IPS-18a (cell line): ENCODE data around the gene KRTAP13-3.

Experiments used
- H3K27ac ChIP-seq: one replicate; pipeline ENCODE4 v1.5.1; 2013; ENCODE audit warnings: low read length
- H3K27me3 ChIP-seq: one replicate; pipeline ENCODE4 v1.6.1; 2013; ENCODE audit warnings: mild to moderate bottlenecking, low read length; ENCODE audit not compliant: control insufficient read depth, insufficient read depth
- H3K36me3 ChIP-seq: one replicate; pipeline ENCODE4 v1.6.1; 2013; ENCODE audit warnings: low read depth, low read length; ENCODE audit not compliant: control insufficient read depth
- H3K4me1 ChIP-seq: one replicate; pipeline ENCODE4 v1.6.1; 2013; ENCODE audit warnings: low read depth, low read length; ENCODE audit not compliant: control insufficient read depth
- H3K4me3 ChIP-seq: one replicate; pipeline ENCODE4 v1.5.1; 2013; ENCODE audit warnings: low read length
- H3K9ac ChIP-seq: one replicate; pipeline ENCODE4 v1.6.1; 2013; ENCODE audit warnings: mild to moderate bottlenecking, low read length, moderate library complexity
- H3K9me3 ChIP-seq: one replicate; pipeline ENCODE4 v1.6.1; 2013; ENCODE audit warnings: low read depth, low read length; ENCODE audit not compliant: control insufficient read depth

The KRTAP13-3 gene

GRCh38 chr21:30425826-30426225, at the start of gene KRTAP13-3:
Gene KRTAP13-3, minus strand, starts transcription at chr21:30425926. Its CDS starts 14 bp downstream, at chr21:30425912.
- Histone ChIP-seq H3K36me3 (no peaks in the 10 kb centered on the region), H3K9me3 (no peaks in the 10 kb centered on the region), H3K27ac (no peak within 1 kb of the TSS), H3K4me3 (no peak within 1 kb of the TSS), H3K4me1 (peaks cover 11% of the 10 kb centered on the region), H3K27me3 (no peaks in the 10 kb centered on the region), H3K9ac (no peak within 1 kb of the TSS)

- H3K4me1 ChIP-seq = no peaks in the 10 kb centered on the region
- no peaks in the 10 kb centered on the region for H3K36me3 ChIP-seq
- no peak overlapping the region for H3K27ac ChIP-seq
- H3K4me3 ChIP-seq = no peak overlapping the region
- H3K9me3 ChIP-seq = no peaks in the 10 kb centered on the region
- no peaks in the 10 kb centered on the region for H3K27me3 ChIP-seq
- H3K9ac ChIP-seq = no peak overlapping the region
These were observed 43.4 kb upstream of the KRTAP13-3 start for GRCh38 chr21:30468900-30469714.

- H3K27me3 ChIP-seq = no peaks in the 10 kb centered on the region
- H3K27ac ChIP-seq = no peak overlapping the region
- no peaks in the 10 kb centered on the region for H3K36me3 ChIP-seq
- H3K9me3 ChIP-seq = no peaks in the 10 kb centered on the region
- H3K4me3 ChIP-seq = no peak overlapping the region
- no peaks in the 10 kb centered on the region for H3K4me1 ChIP-seq
- H3K9ac ChIP-seq = no peak overlapping the region
These were observed 38.0 kb upstream of the KRTAP13-3 start for GRCh38 chr21:30463713-30464112.

GRCh38 chr21:30448514-30448913, 22.8 kb upstream of the KRTAP13-3 start:
- H3K27me3 ChIP-seq = no peaks in the 10 kb centered on the region
- no peaks in the 10 kb centered on the region for H3K9me3 ChIP-seq
- no peak overlapping the region for H3K9ac ChIP-seq
- H3K27ac ChIP-seq = no peak overlapping the region
- H3K4me3 ChIP-seq = no peak overlapping the region
- peaks cover 4% of the 10 kb centered on the region for H3K4me1 ChIP-seq
- H3K36me3 ChIP-seq = no peaks in the 10 kb centered on the region

GRCh38 chr21:30447056-30447455, 21.3 kb upstream of the KRTAP13-3 start:
- Histone ChIP-seq H3K27me3 (no peaks in the 10 kb centered on the region), H3K9ac (no peak overlapping the region), H3K4me3 (no peak overlapping the region), H3K36me3 (no peaks in the 10 kb centered on the region), H3K4me1 (peaks cover 12% of the 10 kb centered on the region), H3K9me3 (no peaks in the 10 kb centered on the region), H3K27ac (no peak overlapping the region)

- H3K27me3 ChIP-seq = no peaks in the 10 kb centered on the region
These were observed 18.5 kb upstream of the KRTAP13-3 start for GRCh38 chr21:30444204-30444603.

GRCh38 chr21:30443226-30443625, 17.5 kb upstream of the KRTAP13-3 start:
- H3K4me1 ChIP-seq = peaks cover 12% of the 10 kb centered on the region
- no peaks in the 10 kb centered on the region for H3K9me3 ChIP-seq
- H3K27ac ChIP-seq = no peak overlapping the region
- no peaks in the 10 kb centered on the region for H3K36me3 ChIP-seq
- no peak overlapping the region for H3K4me3 ChIP-seq
- H3K27me3 ChIP-seq = no peaks in the 10 kb centered on the region
- H3K9ac ChIP-seq = no peak overlapping the region

More at GRCh38 chr21:30444204-30444603, 18.5 kb upstream of the KRTAP13-3 start:
- Histone ChIP-seq H3K9me3 (no peaks in the 10 kb centered on the region), H3K36me3 (no peaks in the 10 kb centered on the region), H3K9ac (no peak overlapping the region), H3K4me1 (peaks cover 12% of the 10 kb centered on the region), H3K27ac (no peak overlapping the region), H3K4me3 (no peak overlapping the region)

GRCh38 chr21:30439975-30440374, 14.2 kb upstream of the KRTAP13-3 start, which contains the start of gene KRTAP15-1:
Gene KRTAP15-1, plus strand, starts transcription at chr21:30440275. Its CDS starts 53 bp downstream, at chr21:30440328.
- no peaks in the 10 kb centered on the region for H3K36me3 ChIP-seq
- no peaks in the 10 kb centered on the region for H3K9me3 ChIP-seq
- no peak within 1 kb of the TSS for H3K27ac ChIP-seq
- no peak within 1 kb of the TSS for H3K4me3 ChIP-seq
- no peak within 1 kb of the TSS for H3K9ac ChIP-seq
- peaks cover 12% of the 10 kb centered on the region for H3K4me1 ChIP-seq
- no peaks in the 10 kb centered on the region for H3K27me3 ChIP-seq

GRCh38 chr21:30437010-30437565, 11.4 kb upstream of the KRTAP13-3 start:
- H3K27me3 ChIP-seq = no peaks in the 10 kb centered on the region
- H3K4me3 ChIP-seq = no peak overlapping the region
- no peak overlapping the region for H3K9ac ChIP-seq
- H3K36me3 ChIP-seq = no peaks in the 10 kb centered on the region
- no peak overlapping the region for H3K27ac ChIP-seq
- no peaks in the 10 kb centered on the region for H3K4me1 ChIP-seq
- H3K9me3 ChIP-seq = no peaks in the 10 kb centered on the region

- Histone ChIP-seq H3K4me1 (no peaks in the 10 kb centered on the region), H3K27me3 (no peaks in the 10 kb centered on the region), H3K4me3 (no peak overlapping the region), H3K36me3 (no peaks in the 10 kb centered on the region), H3K9me3 (no peaks in the 10 kb centered on the region), H3K9ac (no peak overlapping the region), H3K27ac (no peak overlapping the region)
These were observed 8.4 kb upstream of the KRTAP13-3 start for GRCh38 chr21:30434033-30434631.

GRCh38 chr21:30430170-30430655, 4.5 kb upstream of the KRTAP13-3 start, which contains the start of gene KRTAP13-4:
Gene KRTAP13-4, plus strand, starts transcription at chr21:30430220. Its CDS starts 56 bp downstream, at chr21:30430276.
- Histone ChIP-seq H3K27me3 (no peaks in the 10 kb centered on the region), H3K4me3 (no peak within 1 kb of the TSS), H3K27ac (no peak within 1 kb of the TSS), H3K36me3 (no peaks in the 10 kb centered on the region), H3K9me3 (no peaks in the 10 kb centered on the region), H3K4me1 (peaks cover 11% of the 10 kb centered on the region), H3K9ac (no peak within 1 kb of the TSS)
